K562 (cell line): ENCODE measurements around the gene HSPA6. TPM values are rescaled to one million over a fixed set of nuclear protein-coding genes. Genes with fewer than 3 reads are reported as not detected.
"Not testable (repeated sequence)": the region's sequence is repeated elsewhere in the genome, so short reads cannot be mapped to it uniquely, and the experiment has no call there.

Source experiments
- CBFA2T2 ChIP-seq: fragments of 450-650 bp; conservative IDR thresholded peaks from 2 replicates; pipeline ENCODE4 v1.6.1; 2017; ENCODE audit warnings: mild to moderate bottlenecking
- CUX1 ChIP-seq: fragments of 200-800 bp; sonication (Bioruptor generic); IDR thresholded peaks from 2 replicates; pipeline ENCODE4 v1.6.1; 2016; ENCODE audit warnings: missing genetic modification characterization, missing compliant biosample characterization
- GTF2A2 ChIP-seq: IDR thresholded peaks from 2 replicates; pipeline ENCODE4 v1.6.1; 2016; ENCODE audit warnings: mild to moderate bottlenecking, missing genetic modification characterization, missing compliant biosample characterization
- ID3 ChIP-seq, 2 experiments: fragments of 250-450 bp in 1 of 2; fragments of 450-650 bp in 1 of 2; sonication (Bioruptor Pico) in 1 of 2; IDR thresholded peaks; 2 replicates each; pipeline versions ENCODE4 v1.6.1 to v1.8.0; 2016 to 2021; ENCODE audit warnings: mild to moderate bottlenecking in 2 of 2, moderate library complexity in 2 of 2, missing compliant biosample characterization in 1 of 2, missing genetic modification characterization in 1 of 2
- JUND ChIP-seq, 2 experiments: IDR thresholded peaks; 2 replicates in 1 of 2; 3 replicates in 1 of 2; pipeline ENCODE4 v1.6.1; 2011; ENCODE audit warnings: borderline replicate concordance in 2 of 2, low read depth in 2 of 2, low read length in 2 of 2, improper control_type of control experiment in 1 of 2, missing biosample characterization in 1 of 2, missing genetic modification characterization in 1 of 2, missing genetic modification reagents in 1 of 2
- NR4A1 ChIP-seq, 2 experiments: fragments of 250-450 bp in 1 of 2; fragments of 450-650 bp in 1 of 2; sonication (Bioruptor Pico) in 1 of 2; IDR thresholded peaks; 2 replicates each; pipeline versions ENCODE4 v1.4.0 to v1.6.1; 2016 to 2020; ENCODE audit warnings: mild to moderate bottlenecking in 2 of 2, missing compliant biosample characterization in 1 of 2, missing genetic modification characterization in 1 of 2, moderate library complexity in 1 of 2
- SMARCA4 ChIP-seq: fragments of 450-650 bp; IDR thresholded peaks from 2 replicates; pipeline ENCODE4 v1.6.1; 2016
- VEZF1 ChIP-seq: fragments of 200-800 bp; sonication (Bioruptor generic); IDR thresholded peaks from 2 replicates; pipeline ENCODE4 v1.6.1; 2017; ENCODE audit warnings: missing genetic modification characterization, missing compliant biosample characterization
- ZNF175 ChIP-seq: fragments of 200-800 bp; sonication (Bioruptor generic); IDR thresholded peaks from 2 replicates; pipeline ENCODE4 v1.6.1; 2016; ENCODE audit warnings: low read depth, mild to moderate bottlenecking, missing genetic modification characterization, missing compliant biosample characterization
- ZNF589 ChIP-seq: fragments of 200-800 bp; sonication (Bioruptor generic); IDR thresholded peaks from 2 replicates; pipeline ENCODE4 v1.6.1; 2016; ENCODE audit warnings: low read depth, missing genetic modification characterization, missing compliant biosample characterization
- ZNF740 ChIP-seq, 3 experiments: fragments of 200-800 bp in 1 of 3; sonication (Bioruptor generic) in 1 of 3; sonication (generic) in 1 of 3; formaldehyde crosslinking in 1 of 3; IDR thresholded peaks; 2 replicates each; pipeline versions ENCODE4 v1.6.1 to v1.8.0; 2016 to 2022; ENCODE audit warnings: mild to moderate bottlenecking in 2 of 3, missing compliant biosample characterization in 2 of 3, missing genetic modification characterization in 2 of 3, missing genetic modification reagents in 1 of 3
- polyA plus RNA-seq, 8 experiments: library from polyadenylated mRNA; depleted of rRNA in 4 of 8; stranded (reverse) in 5 of 8; unstranded in 3 of 8; fragments of >200 nt; fragmentation: Nextera tagmentation in 2 of 8; fragmentation: Illumina TruSeq in 1 of 8; extraction: Ambion mirVana in 2 of 8; extraction: Trizol in 1 of 8; gene quantifications; 2 replicates each; pipeline versions ENCODE4 v1.2.1 to v1.2.3, GENCODE V29; 2011 to 2014; ENCODE audit warnings: inconsistent platforms in 1 of 8, missing spikeins in 1 of 8
- total RNA-seq, 7 experiments: library from RNA; depleted of rRNA in 6 of 7; stranded (reverse); fragments of >200 nt in 6 of 7; fragmentation: Illumina TruSeq in 2 of 7; extraction: Trizol in 2 of 7; gene quantifications; 2 replicates each; pipeline versions ENCODE4 v1.2.1 to v1.2.3, GENCODE V29; 2011 to 2021; ENCODE audit warnings: low replicate concordance in 1 of 7

The HSPA6 gene
- total and polyA plus RNA-seq, 9 of the 15 experiments (the other 6 are each of a cell fraction or from before 2014, with no cell fraction given) = 0.15 to 10.0 (median 2.4) TPM

- peak; percentile 96 for TF ChIP-seq CUX1
- TF ChIP-seq CBFA2T2 = peak; percentile 44; the same call in 1 of the 2 replicates
- peak; percentile 62 for TF ChIP-seq VEZF1 (CRISPR knock-in tag)
- not testable (repeated sequence) for TF ChIP-seq JUND (IDR thresholded peaks at IDR 0.05; ENCODE audit: borderline replicate concordance, low read depth, low read length); NR4A1 (CRISPR knock-in tag; IDR thresholded peaks at IDR 0.05); ID3 (CRISPR knock-in tag; IDR thresholded peaks at IDR 0.05); ZNF740 (CRISPR knock-in tag; IDR thresholded peaks at IDR 0.05)
- TF ChIP-seq JUND (tag; IDR thresholded peaks at IDR 0.05; ENCODE audit: borderline replicate concordance, low read depth, low read length) = peak; percentile 25; the same call in 1 of the 3 replicates
- TF ChIP-seq SMARCA4 = peak; percentile 33; the same call in 1 of the 2 replicates
- TF ChIP-seq GTF2A2 (tag) = peak; percentile 59; the same call in 1 of the 2 replicates
- TF ChIP-seq ZNF589 = peak; percentile 97
- 0 out of 2 replicates have a peak, but pooled peaks have one; percentile 55 for TF ChIP-seq NR4A1 (tag; IDR thresholded peaks at IDR 0.05)
- 0 out of 2 replicates have a peak, but pooled peaks have one; percentile 37 for TF ChIP-seq ID3 (tag; IDR thresholded peaks at IDR 0.05)
- TF ChIP-seq ZNF740 (tag; IDR thresholded peaks at IDR 0.05) = peak in 1 of 2 experiments; percentile 53; a peak in 1 of 4 replicates
- TF ChIP-seq ZNF175 (CRISPR knock-in tag) = peak; percentile 98
Measured at GRCh38 chr1:161557506-161558450, 33.4 kb downstream of the HSPA6 start (continued).
